Gastrocnemius medialis (tissue), 4 donors: Measurements from ENCODE around the gene PHACTR3. TPM values are rescaled to one million over a fixed set of nuclear protein-coding genes. Genes with fewer than 3 reads are reported as not detected.

Experiments
- ATAC-seq, 2 donors: fragments of 150-250 bp; one replicate each; pipeline ENCODE4 v1.9.1; 2016
- DNase-seq, 2 donors: peaks; one replicate each; pipeline ENCODE4 v3.0.0-alpha.2; 2019
- H3K27ac ChIP-seq, 4 donors: fragments of 200-600 bp; sonication (generic); 1 replicate in 1 of 4; 2 replicates in 3 of 4; pipeline ENCODE4 v1.5.1; 2016 to 2018; ENCODE audit warnings: mild to moderate bottlenecking in 2 of 4, moderate library complexity in 1 of 4
- H3K27me3 ChIP-seq, 3 donors: fragments of 200-600 bp; sonication (generic) in 2 of 3; 1 replicate in 1 of 3; 2 replicates in 2 of 3; pipeline versions ENCODE4 v1.5.1 to v1.6.0; 2016 to 2019; ENCODE audit warnings: mild to moderate bottlenecking in 1 of 3, moderate library complexity in 1 of 3
- H3K36me3 ChIP-seq, 2 donors: fragments of 200-600 bp; sonication (generic) in 1 of 2; one replicate each; pipeline ENCODE4 v1.5.1; 2017 to 2018
- H3K4me1 ChIP-seq, 2 donors: fragments of 200-600 bp; sonication (generic) in 1 of 2; one replicate each; pipeline ENCODE4 v1.5.1; 2016 to 2017; ENCODE audit warnings: mild to moderate bottlenecking in 2 of 2
- H3K4me3 ChIP-seq, 4 donors: fragments of 200-600 bp; sonication (generic) in 3 of 4; 1 replicate in 1 of 4; 2 replicates in 3 of 4; pipeline ENCODE4 v1.5.1; 2016 to 2019; ENCODE audit warnings: mild to moderate bottlenecking in 2 of 4
- H3K9me3 ChIP-seq, 3 donors: fragments of 200-600 bp; sonication (generic) in 2 of 3; 1 replicate in 1 of 3; 2 replicates in 2 of 3; pipeline ENCODE4 v1.5.1; 2016 to 2019
- CTCF ChIP-seq, 5 experiments: fragments of 450-650 bp in 3 of 5; fragments of 200-600 bp in 2 of 5; sonication (generic) in 2 of 5; IDR thresholded peaks in 4 of 5; conservative IDR thresholded peaks in 1 of 5; 1 replicate in 4 of 5; 2 replicates in 1 of 5; pipeline ENCODE4 v1.5.1; 2016 to 2019; ENCODE audit warnings: antibody characterized with exemption in 5 of 5, mild to moderate bottlenecking in 3 of 5, moderate library complexity in 3 of 5
- POLR2A ChIP-seq, 2 donors: fragments of 450-650 bp; IDR thresholded peaks; one replicate each; pipeline ENCODE4 v1.6.1; 2017; ENCODE audit warnings: antibody characterized with exemption in 2 of 2, mild to moderate bottlenecking in 2 of 2, moderate library complexity in 2 of 2
- in situ Hi-C, 4 donors: fragments of 200-750 bp; cut with MboI; loops; one replicate each; pipeline versions ENCODE4 v1.15.0 to v1.8.0; 2017; ENCODE audit warnings: low sequenced_read_pairs in 4 of 4
- intact Hi-C: fragments of 100-400 bp; cut with DNase I; formaldehyde crosslinking; loops from one replicate; pipeline ENCODE4 v1.15.1; 2023; ENCODE audit warnings: low total_unique reads
- total RNA-seq, 4 donors: library from RNA; depleted of rRNA; stranded (reverse); fragments of >200 nt; gene quantifications; one replicate each; pipeline versions ENCODE4 v1.1.0 to v1.2.3, GENCODE V29; 2016

PHACTR3 gene
- total RNA-seq, 4 donors from 2014 or later = 0.24 to 1.1 (median 0.59) TPM; not detected in 1

- no peaks in the 10 kb centered on the region for H3K4me1 ChIP-seq
- DNase-seq = no peak
- H3K9me3 ChIP-seq = no peaks in the 10 kb centered on the region
- H3K27ac ChIP-seq = no peak overlapping the region
- H3K4me3 ChIP-seq = no peak overlapping the region
- no peaks in the 10 kb centered on the region for H3K36me3 ChIP-seq
- H3K27me3 ChIP-seq = peaks cover 0 to 4% (median 0%) of the 10 kb centered on the region in 3 donors
- TF ChIP-seq CTCF (IDR thresholded peaks at IDR 0.05 in 4 of 5, conservative IDR thresholded peaks at IDR 0.05 in 1 of 5) = no peak
- no peak for TF ChIP-seq POLR2A (IDR thresholded peaks at IDR 0.05)
- intact Hi-C loops = no loop called here
- in situ Hi-C loops = no loop called here
- no peak for ATAC-seq
Observed at GRCh38 chr20:59569305-59569704, 35.0 kb upstream of the PHACTR3 start.

DNA sequence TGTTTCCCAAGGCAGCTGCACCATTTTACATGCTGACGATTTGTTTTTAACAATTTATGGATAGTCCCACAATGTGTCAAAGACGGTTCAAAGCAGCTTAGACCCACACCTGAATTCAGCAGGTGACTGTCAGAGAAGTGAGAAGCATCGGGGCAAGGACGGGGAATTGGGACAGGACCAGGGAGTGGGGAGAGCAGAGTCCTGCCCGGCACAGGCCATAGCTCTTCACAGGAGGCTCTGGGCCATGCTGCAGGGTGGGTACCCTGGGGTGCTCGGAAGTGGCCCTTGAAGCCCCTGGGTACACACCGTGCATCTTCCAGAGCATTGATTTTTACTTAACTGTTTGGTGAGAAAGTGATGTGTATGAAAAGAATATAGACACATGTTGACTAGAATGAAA, 33.2 kb upstream of the PHACTR3 start:
- no peak for ATAC-seq
- H3K4me3 ChIP-seq = no peak overlapping the region
- DNase-seq = no peak
- in situ Hi-C loops (no loop called here), intact Hi-C loops (no loop called here)
- H3K9me3 ChIP-seq = no peaks in the 10 kb centered on the region
- H3K36me3 ChIP-seq = no peaks in the 10 kb centered on the region
- TF ChIP-seq POLR2A (IDR thresholded peaks at IDR 0.05) (no peak), CTCF (IDR thresholded peaks at IDR 0.05 in 4 of 5, conservative IDR thresholded peaks at IDR 0.05 in 1 of 5) (no peak)
- H3K4me1 ChIP-seq = no peaks in the 10 kb centered on the region
- no peak overlapping the region for H3K27ac ChIP-seq
- peaks cover under 1 to 12% (median 4%) of the 10 kb centered on the region in 3 donors for H3K27me3 ChIP-seq

DNA sequence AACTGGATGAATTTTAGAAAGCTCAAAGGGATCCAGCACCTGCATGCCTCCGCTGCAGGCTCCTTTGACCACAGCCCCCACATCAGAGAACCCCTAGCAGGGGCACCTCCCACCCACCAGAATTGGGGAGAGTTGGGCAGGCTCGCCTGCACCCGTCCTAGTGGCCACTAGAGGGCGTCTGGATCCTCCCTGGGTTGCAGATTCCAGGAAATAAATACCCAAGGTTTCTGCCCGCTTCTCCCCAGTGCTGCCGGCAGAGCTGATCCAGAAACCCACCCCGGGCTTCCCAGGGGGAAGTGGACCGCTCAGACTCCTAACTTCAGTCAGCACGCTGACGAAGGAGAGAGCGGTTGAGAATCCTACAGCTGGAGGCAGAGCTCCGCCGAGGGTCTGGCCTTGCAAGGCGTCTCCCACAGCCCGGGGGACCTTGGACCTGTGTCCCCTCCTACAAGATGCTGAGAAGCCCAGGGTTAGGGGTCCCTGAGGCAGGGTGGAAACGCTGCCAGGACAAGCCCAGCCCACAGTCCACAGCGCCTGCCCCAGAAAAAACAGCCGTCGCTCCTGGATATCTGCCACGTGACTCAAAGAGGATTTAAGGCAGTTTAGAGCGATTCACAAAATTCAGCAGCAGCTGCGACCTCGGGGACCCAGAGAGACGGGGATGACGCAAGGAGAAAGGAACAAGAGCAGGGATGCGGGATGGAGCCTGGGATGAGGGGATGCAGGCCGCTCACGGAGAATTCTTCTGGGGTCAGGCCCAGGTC, 32.6 kb upstream of the PHACTR3 start:
- in situ Hi-C loops (no loop called here), intact Hi-C loops (no loop called here)
- no peak for DNase-seq
- peak; percentile 38 to 58 for ATAC-seq
- H3K4me3 ChIP-seq = peak overlapping the region; percentile 25 to 70 (median 38)
- no peaks in the 10 kb centered on the region for H3K9me3 ChIP-seq
- peak overlapping the region in 1 of 4 donors; percentile 19 for H3K27ac ChIP-seq
- no peak for TF ChIP-seq POLR2A (IDR thresholded peaks at IDR 0.05)
- peak; percentile 46 to 89 (median 76) for TF ChIP-seq CTCF (IDR thresholded peaks at IDR 0.05 in 4 of 5, conservative IDR thresholded peaks at IDR 0.05 in 1 of 5)
- no peaks in the 10 kb centered on the region for H3K4me1 ChIP-seq
- no peaks in the 10 kb centered on the region for H3K36me3 ChIP-seq
- H3K27me3 ChIP-seq = peaks cover 6 to 18% (median 10%) of the 10 kb centered on the region in 3 donors

GRCh38 chr20:59572515-59572914, 31.8 kb upstream of the PHACTR3 start:
- Histone ChIP-seq H3K27me3 (peaks cover 9 to 20% (median 13%) of the 10 kb centered on the region in 3 donors), H3K4me3 (no peak overlapping the region), H3K36me3 (no peaks in the 10 kb centered on the region), H3K4me1 (no peaks in the 10 kb centered on the region), H3K9me3 (no peaks in the 10 kb centered on the region), H3K27ac (no peak overlapping the region)
- no peak for TF ChIP-seq CTCF (IDR thresholded peaks at IDR 0.05 in 4 of 5, conservative IDR thresholded peaks at IDR 0.05 in 1 of 5)
- TF ChIP-seq POLR2A (IDR thresholded peaks at IDR 0.05) = no peak
- ATAC-seq (no peak), DNase-seq (no peak)
- in situ Hi-C loops = no loop called here
- intact Hi-C loops = no loop called here
